ENCODE data around the gene KLF6.

The KLF6 gene

DNA sequence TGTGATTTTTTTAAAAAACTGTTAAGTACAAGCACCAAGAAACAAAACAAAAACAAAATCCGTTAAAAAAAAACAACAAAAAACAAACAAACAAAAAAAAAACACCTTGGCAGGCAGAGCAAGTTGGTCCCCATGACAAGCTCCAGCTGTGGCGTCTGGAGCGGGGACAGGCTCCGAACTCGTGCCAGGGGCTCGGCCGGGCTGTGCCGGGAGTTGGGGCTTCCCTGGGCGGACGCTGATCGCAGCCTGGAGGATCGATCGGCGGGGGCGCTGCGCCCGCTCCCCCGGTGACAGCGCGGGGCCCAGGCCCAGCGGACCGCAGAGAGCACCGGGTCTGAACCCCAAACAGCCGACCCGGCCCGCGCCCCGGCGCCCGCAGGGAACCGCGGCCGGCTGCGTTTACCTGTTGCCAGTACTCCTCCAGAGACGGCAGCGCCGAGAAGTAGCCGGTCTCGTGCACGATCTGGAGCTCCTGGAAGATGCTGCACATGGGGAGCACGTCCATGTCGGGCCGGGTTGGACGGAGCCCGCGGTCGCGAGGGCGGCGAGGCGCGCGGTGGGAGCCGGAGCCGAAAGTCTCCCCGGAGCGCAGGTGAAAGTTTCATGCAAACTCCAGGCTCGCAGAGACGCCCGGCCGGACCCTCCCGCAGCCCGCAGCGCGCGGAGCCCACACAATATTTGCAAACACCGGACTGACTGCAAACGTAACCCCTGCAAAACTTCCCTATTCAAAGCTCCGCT, at the start of gene KLF6:
Gene KLF6 (minus strand): TSS at position 700 of the 741 bp plus-strand sequence. CDS start 195 bp downstream, at position 505.
- DNase-seq (ENCODE audit: low spot score) = peak; percentile 65

DNA sequence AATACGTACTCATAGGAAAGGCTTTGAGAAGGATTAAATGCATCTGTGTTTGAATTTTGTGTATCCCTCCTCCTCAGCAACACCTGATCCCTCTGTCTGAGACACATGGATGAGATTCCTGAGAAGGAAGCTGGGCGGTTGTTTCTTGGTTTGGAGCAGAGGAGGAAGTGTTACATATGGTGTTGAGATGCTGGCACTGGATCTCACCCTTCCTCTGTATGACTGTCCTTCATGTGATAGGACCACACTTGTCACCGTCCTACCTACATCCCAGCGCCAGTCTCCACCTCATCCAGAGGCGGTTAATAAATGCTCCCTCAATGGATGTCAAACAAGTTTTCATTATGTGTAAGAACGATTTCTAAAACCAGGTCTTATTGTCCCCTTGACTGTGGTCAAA, 49.4 kb upstream of the KLF6 start:
- DNase-seq (ENCODE audit: low spot score) = no peak

DNA sequence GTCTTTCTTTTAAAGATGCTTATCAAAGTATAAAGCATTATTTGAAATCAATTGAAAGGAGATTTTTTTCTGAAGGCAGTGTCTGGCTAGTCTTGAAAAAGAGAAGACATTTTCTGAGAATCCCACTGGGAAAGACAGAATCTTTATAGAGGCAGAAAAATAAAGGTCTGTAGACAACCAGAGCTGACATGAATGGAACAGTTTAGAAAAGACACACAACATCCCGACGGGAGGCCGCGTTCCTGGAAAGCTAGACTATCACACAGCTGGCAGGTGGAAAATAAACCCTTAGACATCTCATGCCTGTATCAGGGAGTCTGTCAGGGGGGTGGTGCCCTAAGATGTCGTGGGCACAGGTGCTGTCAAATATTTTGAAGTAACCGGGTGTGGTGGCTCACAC, 48.0 kb upstream of the KLF6 start:
- no peak for DNase-seq (ENCODE audit: low spot score)

DNA sequence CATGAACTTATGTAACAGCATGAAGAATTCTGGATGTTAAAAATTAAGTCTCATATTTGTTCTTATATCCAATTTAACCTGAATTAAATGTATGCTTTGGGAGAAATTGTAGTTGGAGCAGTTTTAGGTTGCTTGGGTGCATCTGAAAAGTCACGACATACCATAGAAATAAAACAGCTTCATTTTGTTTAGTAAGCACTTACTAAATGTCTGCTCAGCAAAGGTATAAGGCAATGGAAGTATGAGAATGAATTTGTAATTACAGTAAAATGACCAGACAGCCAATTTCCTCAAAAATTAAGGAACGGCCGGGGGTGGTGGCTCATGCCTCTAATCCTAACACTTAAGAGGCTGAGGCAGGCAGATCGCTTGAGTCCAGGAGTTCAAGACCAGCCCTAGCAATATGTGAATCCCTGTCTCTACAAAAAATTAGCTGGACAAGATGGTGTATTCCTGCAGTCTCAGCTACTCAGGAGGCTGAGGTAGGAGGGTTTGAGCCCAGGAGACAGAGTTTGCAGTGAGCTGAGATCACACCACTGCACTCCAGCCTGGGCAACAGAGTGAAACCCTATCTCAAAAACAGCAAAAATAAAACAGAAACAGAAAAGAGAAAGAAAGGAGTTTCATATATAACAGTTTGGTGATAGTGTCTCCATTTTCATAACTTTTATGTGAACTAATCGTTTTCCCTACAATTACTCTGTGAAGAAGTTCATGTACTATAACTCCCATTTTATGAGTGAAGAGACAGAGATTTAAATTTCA, 47.2 kb upstream of the KLF6 start:
- no peak for DNase-seq (ENCODE audit: low spot score)

DNA sequence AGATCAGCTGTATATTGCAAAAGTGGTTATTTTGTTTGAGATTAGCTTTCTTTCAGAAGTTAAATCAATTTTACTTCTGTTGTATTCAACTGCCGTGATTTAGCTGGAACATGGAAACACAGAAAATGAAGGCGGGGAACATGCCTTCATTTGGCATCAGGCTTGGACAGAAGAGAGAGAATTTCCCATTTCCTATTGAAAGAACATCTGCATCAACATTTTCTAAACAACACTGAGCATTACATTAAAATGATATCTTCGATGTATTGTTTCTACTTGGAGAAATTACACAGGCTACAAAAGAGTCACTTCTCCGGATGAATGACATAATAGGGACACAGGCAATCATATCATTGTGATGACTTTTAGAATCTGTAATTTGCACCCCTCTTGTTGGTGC, 46.6 kb upstream of the KLF6 start:
- no peak for DNase-seq (ENCODE audit: low spot score)

DNA sequence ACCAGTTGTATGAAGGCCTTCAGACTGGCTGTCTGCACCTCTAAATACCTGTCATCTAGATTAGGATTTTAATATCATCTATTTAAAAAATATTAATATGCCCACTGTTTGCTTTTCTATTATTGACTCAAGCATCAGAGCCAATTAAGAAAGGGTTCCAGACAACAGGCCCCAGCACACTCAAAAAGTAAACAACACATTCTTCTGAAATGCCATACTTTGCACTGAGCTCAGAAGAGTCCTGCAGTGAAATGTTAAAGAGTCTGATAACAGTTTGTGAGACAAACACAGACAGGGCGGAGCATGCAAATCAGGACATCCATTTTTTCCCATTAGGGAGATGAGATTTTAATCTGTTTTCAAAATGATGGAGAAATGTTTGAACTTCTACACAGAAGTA, 45.9 kb upstream of the KLF6 start:
- no peak for DNase-seq (ENCODE audit: low spot score)

DNA sequence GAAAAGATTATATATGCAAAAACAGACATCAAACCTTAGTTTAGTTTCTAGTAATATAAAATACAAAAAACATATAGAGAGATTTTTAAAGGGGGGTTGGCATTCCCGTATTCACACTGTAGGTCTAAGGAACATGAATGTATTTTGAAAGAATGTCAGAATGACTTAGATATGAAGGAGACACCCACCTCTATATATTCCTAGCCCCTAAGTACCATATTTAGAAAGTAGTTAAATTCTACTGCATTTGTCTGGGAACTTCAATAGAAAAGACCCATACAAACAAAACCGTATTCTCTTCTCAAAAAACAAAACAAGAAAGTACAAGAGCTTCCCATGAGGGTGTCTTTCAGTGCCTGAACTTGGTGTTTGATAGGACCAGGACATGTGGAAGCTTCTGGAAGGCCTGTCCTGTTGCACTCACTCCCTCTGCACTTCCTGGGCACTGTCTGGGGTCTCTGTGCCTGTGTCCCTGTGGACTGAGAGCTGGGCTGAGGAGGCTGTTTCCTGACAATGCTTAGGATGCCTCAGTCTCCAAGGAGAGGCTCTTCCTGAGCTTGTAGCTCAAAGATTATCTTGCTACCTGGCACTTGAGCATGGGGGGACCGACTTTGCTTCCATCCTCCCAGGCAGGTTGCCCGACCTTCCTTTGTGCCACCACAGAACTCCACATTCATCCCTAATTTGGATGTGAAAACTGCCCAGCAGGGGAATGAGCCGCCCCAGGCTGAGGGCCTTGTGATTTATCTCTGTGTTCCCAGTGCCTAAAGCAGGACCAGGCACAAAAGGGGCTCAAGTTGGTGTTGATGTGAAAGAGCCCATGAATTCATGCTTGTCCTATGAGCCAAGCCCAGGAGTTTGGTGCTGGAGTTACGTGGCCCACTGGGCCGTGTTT, 44.4 kb upstream of the KLF6 start:
- DNase-seq (ENCODE audit: low spot score) = no peak

DNA sequence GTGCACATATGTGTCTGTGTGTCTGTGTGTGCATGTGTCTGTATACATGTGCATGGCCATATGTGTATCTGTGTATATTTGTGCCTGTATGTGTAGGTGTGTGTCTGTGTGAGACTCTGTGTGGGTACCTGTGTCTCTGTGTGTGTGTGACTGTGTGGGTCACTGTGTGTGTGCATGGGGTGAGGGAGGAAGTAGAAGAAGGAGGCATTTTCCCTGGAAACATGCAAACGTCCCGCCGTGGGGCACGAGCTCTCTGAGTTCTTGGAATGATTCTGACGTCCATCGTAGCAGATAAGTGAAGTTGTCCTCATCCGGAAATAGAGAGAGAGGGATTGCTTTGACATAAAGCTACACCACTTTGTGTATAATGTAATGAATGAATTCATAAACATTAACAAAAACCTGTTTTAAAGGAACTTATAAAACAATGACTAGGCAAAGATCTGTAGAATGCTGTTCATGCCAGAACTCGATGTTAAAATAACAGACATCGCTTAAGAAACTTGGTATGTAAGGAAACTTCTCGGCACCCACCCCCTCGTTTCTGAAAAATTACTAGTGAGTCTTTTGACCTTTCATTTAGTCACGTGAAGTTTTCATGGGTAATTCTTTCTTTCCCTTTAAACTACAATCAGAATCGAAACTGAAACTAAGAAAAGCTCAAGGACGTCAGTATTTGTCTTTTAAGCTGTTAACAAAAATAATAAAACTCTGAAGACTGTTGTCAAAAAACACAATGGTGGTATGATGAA, 43.6 kb upstream of the KLF6 start:
- no peak for DNase-seq (ENCODE audit: low spot score)

DNA sequence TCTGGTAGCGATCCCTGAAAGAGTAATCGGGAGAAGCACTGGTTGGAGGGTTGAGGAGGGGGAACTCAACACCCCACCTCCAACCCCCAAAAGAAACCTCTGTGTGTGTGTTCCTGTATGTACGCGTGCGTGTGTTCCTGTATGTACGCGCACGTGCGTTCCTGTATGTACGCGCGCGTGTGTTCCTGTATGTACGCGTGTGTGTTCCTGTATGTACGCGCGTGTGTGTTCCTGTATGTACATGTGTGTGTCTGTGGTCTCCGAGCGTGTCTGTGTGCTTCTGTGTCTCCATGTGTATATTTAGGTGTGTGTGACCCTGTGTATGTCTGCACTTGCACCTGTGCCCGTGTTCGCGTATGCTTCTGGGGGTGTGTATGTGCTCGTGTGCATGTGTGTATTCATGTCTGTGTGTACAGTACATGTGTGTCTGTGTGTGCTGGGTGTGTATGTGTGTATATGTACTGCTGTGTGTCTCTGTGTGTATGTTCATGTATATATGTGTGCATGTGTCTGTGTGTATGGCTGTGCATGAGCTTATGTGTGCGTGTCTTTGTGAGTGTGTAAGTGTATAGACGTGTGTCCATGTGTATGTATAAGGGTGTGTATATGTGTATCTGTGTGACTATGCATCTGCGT, 42.9 kb upstream of the KLF6 start:
- no peak for DNase-seq (ENCODE audit: low spot score)

DNA sequence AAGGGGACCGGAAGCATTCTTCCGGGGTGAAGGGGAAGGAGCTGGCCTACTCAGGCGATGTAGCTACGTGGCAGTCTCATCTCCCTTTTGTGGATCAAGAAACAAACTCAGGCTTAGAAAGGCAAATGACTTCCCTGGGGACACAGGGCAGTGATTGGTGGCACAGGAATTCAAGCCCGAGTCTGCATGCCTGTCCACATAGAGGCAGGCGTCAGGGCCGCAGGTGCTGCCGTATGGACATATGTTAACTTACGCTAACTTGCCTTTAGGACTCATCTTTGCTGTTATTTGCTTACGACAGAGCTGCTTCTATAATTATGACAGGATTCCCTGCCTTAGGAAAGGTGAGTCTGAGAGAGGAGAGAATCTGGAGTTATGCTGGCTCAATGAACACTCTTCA, 42.3 kb upstream of the KLF6 start:
- no peak for DNase-seq (ENCODE audit: low spot score)

DNA sequence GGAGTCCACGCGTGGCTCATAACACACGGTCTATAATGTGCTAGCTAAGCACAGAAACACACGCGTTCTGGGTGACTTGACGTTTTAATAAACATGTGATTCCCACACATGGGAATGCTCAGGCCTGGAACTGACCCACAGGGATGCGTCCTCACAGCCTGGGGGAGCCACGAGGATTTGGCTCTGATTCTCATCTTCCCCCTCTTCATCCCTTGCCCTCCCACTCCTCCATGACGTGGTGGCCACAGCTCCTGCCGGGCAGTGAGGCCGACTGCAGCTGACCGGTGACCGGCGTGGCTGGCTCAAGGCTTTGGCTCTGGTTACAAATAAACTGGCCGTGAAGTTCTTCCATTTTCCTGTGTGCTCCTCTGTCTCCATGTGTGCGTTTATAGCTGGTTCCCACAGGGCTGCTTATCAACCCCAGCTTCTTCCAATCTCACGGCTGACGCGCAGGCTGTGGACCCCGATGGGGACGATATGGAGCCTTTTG, 40.9 kb upstream of the KLF6 start:
- DNase-seq (ENCODE audit: low spot score) = no peak

DNA sequence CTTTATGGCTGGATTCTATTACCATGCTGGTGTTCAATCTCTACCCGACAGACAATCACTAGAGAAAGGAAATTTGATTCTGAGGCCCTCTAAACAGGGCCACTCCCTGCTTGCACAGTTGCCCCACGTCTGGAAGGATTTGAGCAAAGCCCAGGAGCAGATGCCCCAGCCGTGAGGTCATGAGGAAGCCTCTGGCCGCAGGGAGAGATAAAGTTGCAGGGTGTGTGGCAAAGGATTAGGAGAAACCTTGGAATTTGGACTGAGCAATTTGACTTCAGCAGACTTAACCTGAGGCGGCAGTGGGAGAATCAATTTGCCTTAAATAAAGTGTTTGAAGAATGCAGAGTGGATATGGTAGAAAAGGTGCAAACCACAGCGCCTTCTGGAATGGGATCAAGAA, 40.2 kb upstream of the KLF6 start:
- no peak for DNase-seq (ENCODE audit: low spot score)

DNA sequence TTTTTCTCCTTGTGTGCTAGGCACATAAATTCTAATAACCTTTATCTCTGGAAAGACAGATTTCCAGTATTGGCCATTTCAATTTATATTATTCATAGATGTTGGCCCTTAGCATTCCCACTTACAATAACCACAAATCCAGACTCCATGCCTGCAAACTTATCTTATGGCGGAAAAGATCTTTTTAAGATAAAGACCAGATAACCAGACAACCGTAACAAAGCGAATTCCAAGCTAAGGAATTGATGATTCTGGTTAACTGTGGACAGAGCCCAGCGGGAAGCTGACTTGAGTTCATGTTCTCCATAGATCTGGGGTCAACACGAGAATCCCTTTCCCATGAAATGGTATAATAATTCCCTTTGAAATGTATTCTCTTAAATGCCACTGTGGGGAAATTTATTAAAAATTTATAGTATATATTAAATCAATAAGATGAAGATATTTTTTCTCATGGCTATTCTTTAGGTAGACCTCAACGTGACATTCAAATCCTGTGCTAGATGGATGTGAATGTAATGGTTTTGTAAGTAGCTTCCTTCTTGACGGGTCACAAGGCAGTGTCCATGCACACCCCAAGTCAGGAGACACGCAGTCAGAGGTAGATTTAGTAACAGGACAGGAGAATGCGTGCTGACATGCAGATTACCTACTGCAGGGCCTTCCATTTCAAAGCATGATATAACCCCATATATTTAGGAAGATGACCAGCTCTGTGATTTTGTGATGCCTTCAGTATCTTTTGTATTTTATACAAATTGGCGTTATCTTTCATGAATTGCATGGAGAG, 37.7 kb upstream of the KLF6 start:
- no peak for DNase-seq (ENCODE audit: low spot score)

DNA sequence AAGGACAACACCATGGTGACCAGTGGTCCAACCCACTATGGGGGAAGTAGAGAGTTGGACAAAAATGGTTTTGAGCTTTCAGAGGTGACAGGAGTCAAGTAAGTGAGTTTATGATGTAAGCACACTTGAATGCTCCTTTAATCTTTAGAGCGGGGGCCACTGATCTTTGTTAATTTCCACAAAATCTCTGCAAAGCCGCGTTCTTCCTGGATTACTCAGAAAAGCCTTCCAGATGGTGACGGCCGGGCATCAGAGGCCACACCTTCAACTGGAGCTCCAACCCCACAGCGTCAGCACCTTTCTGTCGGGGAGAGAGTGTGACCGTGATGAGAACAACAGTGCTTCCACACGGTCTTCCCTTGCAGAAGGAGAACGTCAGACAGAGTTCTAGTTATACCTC, 35.2 kb upstream of the KLF6 start:
- no peak for DNase-seq (ENCODE audit: low spot score)

DNA sequence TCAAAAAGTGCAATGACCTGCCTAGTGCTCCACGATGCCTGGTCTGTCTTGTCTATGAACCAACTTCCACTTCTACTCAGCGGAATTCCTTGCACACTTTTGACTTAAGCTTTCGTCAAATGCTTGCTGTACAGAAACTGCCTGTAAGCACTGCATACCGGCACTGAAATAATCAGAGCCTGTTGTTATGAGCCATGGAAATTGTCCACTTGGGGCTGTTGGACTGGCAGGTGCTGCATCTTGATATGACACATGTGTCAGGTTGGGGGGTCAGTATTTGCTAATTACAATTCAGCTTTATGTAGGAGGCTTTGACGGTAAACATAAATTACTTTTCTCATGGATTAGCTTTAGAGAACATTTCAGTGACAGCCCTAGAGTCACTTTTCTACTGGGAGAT, 32.0 kb upstream of the KLF6 start:
- no peak for DNase-seq (ENCODE audit: low spot score)

DNA sequence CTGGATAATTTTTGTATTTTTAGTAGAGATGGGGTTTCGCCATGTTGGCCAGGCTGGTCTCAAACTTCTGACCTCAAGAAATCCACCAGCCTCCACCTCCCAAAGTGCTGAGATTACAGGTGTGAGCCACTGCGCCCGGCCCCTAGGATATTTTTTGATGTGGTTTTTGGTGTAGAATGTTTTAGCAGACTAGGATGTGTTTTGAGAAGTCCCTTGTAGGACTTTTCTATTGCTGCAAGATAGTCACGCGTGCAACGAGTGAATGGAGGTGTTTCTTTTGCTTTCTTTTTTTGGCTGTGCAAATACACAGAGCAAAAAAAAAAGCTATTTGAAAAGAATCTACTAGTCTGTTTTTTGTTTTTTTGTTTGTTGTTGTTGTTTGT, 29.8 kb upstream of the KLF6 start:
- no peak for DNase-seq (ENCODE audit: low spot score)

DNA sequence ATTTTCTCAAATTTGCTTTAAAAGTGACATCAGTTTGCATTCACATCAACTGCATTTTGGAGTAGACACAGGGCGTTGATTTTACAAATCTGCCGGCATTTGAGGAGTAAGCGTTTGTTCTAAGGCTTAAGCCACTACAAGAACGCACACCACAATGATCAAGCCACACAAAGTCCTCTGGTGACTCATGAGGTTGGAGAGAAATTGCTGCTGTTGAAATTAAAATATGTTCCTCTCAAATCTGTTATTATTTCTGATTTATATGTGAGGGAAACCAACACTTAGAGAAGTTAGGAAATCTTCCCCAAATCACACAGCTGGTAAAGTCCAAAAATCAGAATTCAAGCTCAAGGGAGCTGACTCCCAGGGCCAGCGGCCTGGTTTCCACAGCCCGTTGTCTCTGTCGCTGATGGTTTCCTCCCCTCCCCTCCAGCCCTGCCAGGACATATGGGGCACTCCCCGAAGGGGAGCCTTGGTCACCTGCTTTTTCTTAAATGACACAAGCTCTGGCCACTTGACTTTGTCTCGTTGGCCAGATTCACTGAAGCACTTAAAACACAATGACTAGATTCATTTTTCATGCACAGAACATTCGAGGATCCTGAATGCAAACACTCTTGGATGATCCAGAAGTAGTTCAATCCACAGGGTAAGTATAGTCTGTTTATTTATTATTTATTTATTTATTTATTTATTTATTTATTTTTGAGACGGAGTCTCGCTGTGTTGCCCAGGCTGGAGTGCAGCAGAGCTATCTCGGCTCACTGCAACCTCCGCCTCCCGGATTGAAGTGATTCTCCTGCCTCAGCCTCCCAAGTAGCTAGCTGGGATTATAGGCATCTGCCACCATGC, 29.2 kb upstream of the KLF6 start:
- no peak for DNase-seq (ENCODE audit: low spot score)

DNA sequence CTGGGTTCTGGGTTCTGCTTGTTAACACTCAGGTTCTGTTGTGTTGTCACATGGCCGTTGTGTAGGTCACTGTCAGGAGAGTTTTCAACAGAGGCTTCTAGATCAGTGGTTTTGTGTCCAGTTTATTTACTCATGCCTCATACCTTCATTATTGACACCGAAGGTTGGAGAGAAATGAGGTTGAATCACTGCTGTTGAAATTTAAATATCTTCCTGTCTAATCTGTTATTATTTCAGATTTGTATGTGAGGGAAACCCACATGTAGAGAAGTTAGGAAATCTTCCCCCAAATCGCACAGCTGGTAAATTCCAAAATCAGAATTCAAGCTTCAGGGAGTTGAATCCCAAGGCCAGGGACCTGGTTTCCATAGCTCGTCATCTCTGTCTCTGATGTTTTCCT, 28.3 kb upstream of the KLF6 start:
- no peak for DNase-seq (ENCODE audit: low spot score)

DNA sequence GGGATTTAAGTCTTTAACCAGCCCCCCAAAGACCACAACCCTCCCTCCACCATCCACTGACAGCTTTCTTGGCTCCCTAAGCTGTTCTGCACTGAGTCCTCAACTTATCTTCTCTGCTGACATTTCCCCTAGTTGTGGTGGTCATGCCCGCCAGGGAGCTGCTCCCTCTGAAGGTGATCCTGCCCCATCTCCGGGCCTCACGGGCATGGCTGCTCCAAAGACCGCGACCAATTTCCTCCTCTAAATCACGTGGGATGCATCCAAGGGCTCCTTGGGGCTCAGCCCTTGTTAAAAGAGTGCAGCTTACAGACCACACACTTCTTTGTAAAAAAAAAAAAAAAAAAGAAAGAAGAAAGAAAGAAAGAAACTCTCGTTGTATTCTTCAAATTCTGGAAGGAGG, 27.1 kb upstream of the KLF6 start:
- no peak for DNase-seq (ENCODE audit: low spot score)

Data from germinal center (tissue), 1 donor.